Measurements from ENCODE around the gene LIPM.

DNA sequence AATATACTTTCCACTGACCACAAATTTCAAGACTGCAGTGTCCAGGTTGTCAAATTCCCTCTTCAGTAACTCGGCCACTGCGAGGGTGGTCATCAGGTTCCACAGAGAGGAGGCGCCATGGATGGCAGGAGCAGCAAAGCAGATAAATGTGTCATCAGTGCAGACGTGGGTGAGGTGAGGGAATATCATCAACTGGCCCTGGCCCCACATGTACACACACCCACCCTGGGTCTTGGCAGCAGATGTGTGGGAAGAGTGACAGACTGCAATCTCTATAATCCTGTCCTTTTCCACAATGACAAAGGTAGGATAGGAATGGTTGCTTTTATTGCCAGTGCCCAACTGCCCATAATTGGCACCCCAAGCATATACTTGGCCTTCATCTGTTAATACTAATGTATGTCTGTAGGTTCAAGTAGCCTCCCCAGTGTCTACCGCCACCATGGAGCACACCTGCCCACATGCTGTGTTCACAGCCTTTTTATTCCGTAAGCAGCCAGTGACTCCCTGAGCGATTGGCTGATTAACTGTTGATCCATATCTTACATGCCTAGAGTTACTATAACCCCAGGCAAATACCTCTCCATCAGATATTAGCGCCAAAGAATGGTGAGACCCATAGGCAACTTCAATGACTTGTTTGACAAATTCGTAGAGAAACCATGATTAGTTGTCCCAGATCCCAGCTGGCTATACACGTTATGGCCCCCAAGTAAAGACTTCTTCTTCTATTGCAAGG, 16.3 kb upstream of the LIPM start:
- TF ChIP-seq POLR2A (IDR thresholded peaks at IDR 0.05; ENCODE audit: low read depth, low read length) (no peak), POLR2AphosphoS5 (IDR thresholded peaks at IDR 0.05; ENCODE audit: low read depth, low read length) (no peak)

Measured in GM12891 (cell line).